ENCODE data around the gene MANF. TPM values are rescaled to one million over a fixed set of nuclear protein-coding genes. Genes with fewer than 3 reads are reported as not detected.

MANF gene
- total RNA-seq, 1 donor from 2014 or later: 34.4 TPM

- H3K9me3 ChIP-seq: no peaks in the 10 kb centered on the region
- H3K4me1 ChIP-seq: peaks cover 0 to 7% of the 10 kb centered on the region in 2 donors
- no peaks in the 10 kb centered on the region for H3K36me3 ChIP-seq
- TF ChIP-seq CTCF (IDR thresholded peaks at IDR 0.05): no peak
- DNase-seq (ENCODE audit: low spot score in 2 of 2): no peak
- H3K4me3 ChIP-seq: no peak overlapping the region
- no peaks in the 10 kb centered on the region for H3K27me3 ChIP-seq
- intact Hi-C loops (cut with DNase I): loop anchor here (10.0 kb wide), 1 partner anchor 704 kb away; the partner anchor contains the start of gene DOCK3
- H3K27ac ChIP-seq: no peak overlapping the region
Measured at GRCh38 chr3:51379301-51379700, 5.8 kb upstream of the MANF start.

- H3K27ac ChIP-seq: no peak overlapping the region
- peak in 1 of 2 donors; percentile 35 for DNase-seq (ENCODE audit: low spot score in 2 of 2)
- no peak overlapping the region for H3K4me3 ChIP-seq
- no peak for TF ChIP-seq CTCF (IDR thresholded peaks at IDR 0.05)
- intact Hi-C loops (cut with DNase I): loop anchor here (10.0 kb wide), 2 partner anchors 565 to 705 kb away; partner anchors contain the start of genes DOCK3, PARP3 and RRP9
- no peaks in the 10 kb centered on the region for H3K27me3 ChIP-seq
- H3K36me3 ChIP-seq: no peaks in the 10 kb centered on the region
- H3K9me3 ChIP-seq: no peaks in the 10 kb centered on the region
- H3K4me1 ChIP-seq: peaks cover 0 to 7% of the 10 kb centered on the region in 2 donors
Measured at GRCh38 chr3:51379746-51380455, 5.2 kb upstream of the MANF start.

GRCh38 chr3:51380601-51381332 is 4.3 kb upstream of the MANF start:
- H3K4me3 ChIP-seq: no peak overlapping the region
- H3K27me3 ChIP-seq: no peaks in the 10 kb centered on the region
- no peaks in the 10 kb centered on the region for H3K9me3 ChIP-seq
- no peaks in the 10 kb centered on the region for H3K36me3 ChIP-seq
- intact Hi-C loops (cut with DNase I): loop anchor here (10.0 kb wide), 1 partner anchor 564 kb away; the partner anchor contains the start of genes PARP3 and RRP9
- H3K4me1 ChIP-seq: peaks cover 0 to 7% of the 10 kb centered on the region in 2 donors
- peak in 1 of 2 donors; percentile 51 for DNase-seq (ENCODE audit: low spot score in 2 of 2)
- no peak for TF ChIP-seq CTCF (IDR thresholded peaks at IDR 0.05)
- H3K27ac ChIP-seq: no peak overlapping the region

- Histone ChIP-seq H3K27me3 (no peaks in the 10 kb centered on the region), H3K4me1 (peaks cover 3 to 8% of the 10 kb centered on the region in 2 donors), H3K4me3 (no peak overlapping the region), H3K9me3 (no peaks in the 10 kb centered on the region), H3K36me3 (no peaks in the 10 kb centered on the region), H3K27ac (no peak overlapping the region)
- DNase-seq (ENCODE audit: low spot score in 2 of 2): peak in 1 of 2 donors; percentile 58
- intact Hi-C loops (cut with DNase I): loop anchor here (10.0 kb wide), 1 partner anchor 563 kb away; the partner anchor contains the start of genes PARP3 and RRP9
- TF ChIP-seq CTCF (IDR thresholded peaks at IDR 0.05): no peak
Measured at GRCh38 chr3:51381333-51381705, 3.8 kb upstream of the MANF start.

GRCh38 chr3:51382076-51382745 is 2.9 kb upstream of the MANF start:
- Histone ChIP-seq H3K9me3 (no peaks in the 10 kb centered on the region), H3K4me3 (no peak overlapping the region), H3K36me3 (peaks cover 0 to 3% of the 10 kb centered on the region in 2 donors), H3K27ac (no peak overlapping the region), H3K27me3 (no peaks in the 10 kb centered on the region), H3K4me1 (peaks cover 5 to 17% of the 10 kb centered on the region in 2 donors)
- peak in 1 of 2 donors; percentile 52 for DNase-seq (ENCODE audit: low spot score in 2 of 2)
- no peak for TF ChIP-seq CTCF (IDR thresholded peaks at IDR 0.05)
- intact Hi-C loops (cut with DNase I): loop anchor here (10.0 kb wide), 1 partner anchor 563 kb away; the partner anchor contains the start of genes PARP3 and RRP9
